ENCODE data around the gene FAM181B. TPM values are rescaled to one million over a fixed set of nuclear protein-coding genes. Genes with fewer than 3 reads are reported as not detected.
A peak's percentile ranks its signal among the peaks of the same experiment; 100 is the strongest.

FAM181B gene, protein sequence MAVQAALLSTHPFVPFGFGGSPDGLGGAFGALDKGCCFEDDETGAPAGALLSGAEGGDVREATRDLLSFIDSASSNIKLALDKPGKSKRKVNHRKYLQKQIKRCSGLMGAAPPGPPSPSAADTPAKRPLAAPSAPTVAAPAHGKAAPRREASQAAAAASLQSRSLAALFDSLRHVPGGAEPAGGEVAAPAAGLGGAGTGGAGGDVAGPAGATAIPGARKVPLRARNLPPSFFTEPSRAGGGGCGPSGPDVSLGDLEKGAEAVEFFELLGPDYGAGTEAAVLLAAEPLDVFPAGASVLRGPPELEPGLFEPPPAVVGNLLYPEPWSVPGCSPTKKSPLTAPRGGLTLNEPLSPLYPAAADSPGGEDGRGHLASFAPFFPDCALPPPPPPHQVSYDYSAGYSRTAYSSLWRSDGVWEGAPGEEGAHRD
- under 0.01 TPM in 2 replicates for total RNA-seq

GRCh38 chr11:82733444-82734119 is at the start of gene FAM181B:
TSS of gene FAM181B (minus strand) at chr11:82733864. CDS start at chr11:82733729, 135 bp downstream.

Small RNA genes lying within 50 kb of the gene (small RNA-seq; reads per million reads assigned to genes)
- gene RPS28P7 = 0.45 reads per million, percentile 26 among the genes with 10 or more reads in this experiment

Other genes starting within 250 kb of the FAM181B start
- gene PRCP, start 166.6 kb upstream of the FAM181B start, total RNA-seq = 187 and 229 TPM in 2 replicates
- 5.6 and 9.2 TPM in 2 replicates for gene DDIAS, start 167.9 kb upstream of the FAM181B start, total RNA-seq